ENCODE measurements around the gene SLC9B1.
A peak's percentile ranks its signal among the peaks of the same experiment; 100 is the strongest.

SLC9B1 gene, protein sequence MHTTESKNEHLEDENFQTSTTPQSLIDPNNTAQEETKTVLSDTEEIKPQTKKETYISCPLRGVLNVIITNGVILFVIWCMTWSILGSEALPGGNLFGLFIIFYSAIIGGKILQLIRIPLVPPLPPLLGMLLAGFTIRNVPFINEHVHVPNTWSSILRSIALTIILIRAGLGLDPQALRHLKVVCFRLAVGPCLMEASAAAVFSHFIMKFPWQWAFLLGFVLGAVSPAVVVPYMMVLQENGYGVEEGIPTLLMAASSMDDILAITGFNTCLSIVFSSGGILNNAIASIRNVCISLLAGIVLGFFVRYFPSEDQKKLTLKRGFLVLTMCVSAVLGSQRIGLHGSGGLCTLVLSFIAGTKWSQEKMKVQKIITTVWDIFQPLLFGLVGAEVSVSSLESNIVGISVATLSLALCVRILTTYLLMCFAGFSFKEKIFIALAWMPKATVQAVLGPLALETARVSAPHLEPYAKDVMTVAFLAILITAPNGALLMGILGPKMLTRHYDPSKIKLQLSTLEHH

DNA sequence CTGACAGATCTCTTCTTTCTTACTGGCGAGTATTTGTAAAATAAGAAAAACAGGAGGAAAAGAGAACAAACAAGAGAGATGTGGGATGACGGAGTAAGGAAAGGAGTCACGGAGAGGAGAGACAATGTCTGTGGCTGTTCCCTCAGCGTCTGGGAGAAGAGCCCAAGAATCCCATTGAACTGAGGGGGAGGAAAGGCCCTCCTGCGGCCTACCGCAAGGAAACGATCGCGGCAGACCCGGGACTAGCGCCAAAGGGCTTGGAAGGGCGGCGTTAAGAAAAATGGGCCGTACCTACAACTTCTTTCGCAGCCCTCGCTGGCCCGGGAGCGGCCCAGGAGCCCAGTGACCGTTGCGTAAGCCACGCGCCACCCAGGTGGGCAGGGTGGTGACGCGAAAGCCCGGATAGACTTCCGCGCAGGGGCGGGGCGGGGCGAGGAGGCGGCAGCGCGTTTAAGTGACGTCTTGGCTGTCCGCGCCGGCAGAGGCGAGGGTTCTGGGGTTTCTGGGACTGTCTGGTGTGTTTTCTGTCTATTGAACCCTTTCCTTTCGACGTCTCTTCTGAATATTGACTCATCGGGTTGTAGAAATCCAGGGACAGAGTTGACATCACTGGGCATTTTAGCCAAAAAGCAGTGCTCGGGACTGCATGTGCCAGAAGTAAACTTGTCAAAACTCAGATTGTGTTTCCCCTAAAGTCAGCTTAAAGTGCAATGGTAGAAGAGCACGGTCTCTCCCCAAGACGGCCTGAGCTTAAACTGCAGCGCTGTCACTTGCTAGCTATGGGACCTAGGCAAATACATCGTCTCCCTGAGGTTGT is at the start of gene SLC9B1:
SLC9B1 (minus strand) TSS at position 398 of the 817 bp plus-strand sequence. CDS start 27,994 bp downstream, outside the sequence.
- peak; percentile 94 for DNase-seq

DNA sequence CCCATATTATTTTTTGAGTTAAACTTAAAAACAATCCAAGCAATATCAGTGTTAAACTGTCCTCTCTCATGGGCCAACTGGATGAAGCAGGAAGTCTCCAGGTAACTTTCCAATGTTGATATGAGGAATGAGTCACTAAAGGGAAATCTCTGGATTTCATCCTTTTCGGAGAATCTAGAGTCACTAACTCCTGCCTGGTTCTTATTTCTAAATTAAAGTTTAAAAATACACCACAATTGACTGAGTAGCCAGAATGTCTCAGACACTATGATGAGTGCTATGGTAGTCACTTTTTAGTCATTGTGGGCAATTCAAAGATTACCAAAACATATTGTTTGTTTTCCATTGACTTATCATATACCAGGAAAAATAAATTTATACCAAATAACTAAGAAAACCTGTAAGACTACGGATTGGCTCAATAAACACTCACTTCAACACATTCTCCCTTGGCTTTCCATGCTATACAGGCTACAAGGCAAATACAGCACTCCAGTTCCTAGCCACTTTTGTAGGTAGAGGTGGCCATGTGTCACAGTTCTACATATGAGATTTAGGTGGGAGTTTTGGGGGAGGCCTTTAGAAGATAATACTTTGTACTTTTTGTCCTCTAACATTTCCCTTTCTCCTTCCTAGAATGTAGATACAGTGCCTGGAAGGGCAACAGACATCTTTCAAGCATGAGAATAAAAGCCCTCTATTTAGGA is 48.5 kb upstream of the SLC9B1 start:
- no peak for DNase-seq

DNA sequence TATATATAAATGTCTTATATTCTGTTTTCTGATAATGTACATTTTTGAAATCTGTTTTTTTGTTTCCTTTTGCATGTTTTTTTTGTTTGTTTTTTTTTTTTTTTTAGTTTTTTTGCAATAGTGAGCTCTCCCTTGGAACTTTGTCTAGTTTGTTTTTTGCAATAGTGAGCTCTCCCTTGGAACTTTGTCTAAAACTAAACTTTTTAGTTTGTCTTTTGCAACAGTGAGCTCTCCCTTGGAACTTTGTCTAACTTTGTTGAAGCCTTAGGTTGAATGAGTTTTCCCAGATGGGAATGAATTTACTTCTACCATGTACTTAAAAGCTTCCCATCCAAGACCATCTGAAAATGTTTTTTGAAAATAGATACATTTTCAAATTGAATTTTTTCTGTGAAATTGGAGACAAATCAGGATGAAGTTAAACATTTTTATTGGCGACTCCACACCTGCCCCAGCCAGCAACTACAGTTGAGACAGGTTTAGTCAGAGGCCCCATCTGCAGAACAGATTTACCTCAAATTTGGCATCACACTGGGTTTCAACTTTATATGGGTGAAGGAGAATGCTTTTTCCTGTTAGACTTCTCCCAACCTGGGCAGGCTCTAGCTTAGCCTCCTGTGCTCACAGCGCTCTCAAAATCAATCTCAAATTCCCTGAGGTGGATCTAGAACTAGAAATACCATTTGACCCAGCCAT is 41.1 kb upstream of the SLC9B1 start:
- no peak for DNase-seq

DNA sequence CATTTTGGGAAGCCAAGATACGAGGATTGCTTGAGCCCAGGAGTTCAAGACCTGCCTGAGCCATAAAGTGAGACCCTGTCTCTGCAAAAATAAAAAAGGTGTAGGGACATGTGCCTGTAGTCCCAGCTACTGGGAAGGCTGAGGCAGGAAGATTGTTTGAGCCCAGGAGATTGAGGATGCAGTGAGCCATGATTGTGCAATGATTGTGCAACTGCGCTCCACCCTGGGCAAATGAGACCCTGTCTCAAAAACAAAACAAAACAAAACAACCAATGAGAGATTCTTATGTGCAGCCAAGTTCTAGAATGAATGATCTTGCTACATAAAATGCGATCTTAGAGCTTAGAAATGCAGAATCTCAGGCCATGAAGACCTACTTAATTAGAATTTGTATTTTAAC is 34.5 kb upstream of the SLC9B1 start:
- DNase-seq, result no peak

DNA sequence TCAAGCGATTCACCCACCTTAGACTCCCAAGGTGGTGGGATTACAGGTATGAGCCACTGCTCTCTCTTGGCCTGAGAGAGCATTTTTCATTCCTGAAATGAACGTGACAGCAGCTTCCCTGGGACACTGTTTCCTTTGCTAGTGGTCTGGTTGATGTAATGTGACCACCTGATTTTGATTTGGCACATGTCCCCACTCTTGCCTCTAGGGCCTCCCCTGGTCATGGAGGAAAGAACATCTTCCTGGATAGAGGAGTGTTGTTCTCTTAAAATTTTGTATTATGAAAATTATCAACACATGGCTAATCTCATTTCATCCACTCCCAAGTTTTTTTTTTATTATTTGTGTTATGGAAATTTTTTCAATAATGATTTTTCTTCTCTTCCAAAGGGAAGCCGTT is 33.3 kb upstream of the SLC9B1 start:
- no peak for DNase-seq

DNA sequence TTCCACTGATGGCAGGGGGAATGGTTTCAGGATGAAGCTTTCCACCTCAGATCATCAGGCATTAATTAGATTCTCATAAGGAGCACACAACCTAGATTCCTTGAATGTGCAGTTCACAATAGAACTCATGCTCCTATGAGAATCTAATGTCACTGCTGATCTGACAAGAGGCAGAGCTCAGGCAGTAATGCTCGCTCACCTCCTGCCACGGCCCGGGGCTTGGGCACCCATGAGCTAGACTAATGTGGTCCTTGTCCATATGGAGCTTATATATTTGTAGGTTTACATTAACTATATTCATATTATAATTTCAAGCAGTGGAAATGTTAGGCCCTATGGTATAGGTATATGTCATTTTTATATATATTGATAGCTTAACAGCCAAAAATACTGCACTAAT is 32.6 kb upstream of the SLC9B1 start:
- DNase-seq, result no peak

DNA sequence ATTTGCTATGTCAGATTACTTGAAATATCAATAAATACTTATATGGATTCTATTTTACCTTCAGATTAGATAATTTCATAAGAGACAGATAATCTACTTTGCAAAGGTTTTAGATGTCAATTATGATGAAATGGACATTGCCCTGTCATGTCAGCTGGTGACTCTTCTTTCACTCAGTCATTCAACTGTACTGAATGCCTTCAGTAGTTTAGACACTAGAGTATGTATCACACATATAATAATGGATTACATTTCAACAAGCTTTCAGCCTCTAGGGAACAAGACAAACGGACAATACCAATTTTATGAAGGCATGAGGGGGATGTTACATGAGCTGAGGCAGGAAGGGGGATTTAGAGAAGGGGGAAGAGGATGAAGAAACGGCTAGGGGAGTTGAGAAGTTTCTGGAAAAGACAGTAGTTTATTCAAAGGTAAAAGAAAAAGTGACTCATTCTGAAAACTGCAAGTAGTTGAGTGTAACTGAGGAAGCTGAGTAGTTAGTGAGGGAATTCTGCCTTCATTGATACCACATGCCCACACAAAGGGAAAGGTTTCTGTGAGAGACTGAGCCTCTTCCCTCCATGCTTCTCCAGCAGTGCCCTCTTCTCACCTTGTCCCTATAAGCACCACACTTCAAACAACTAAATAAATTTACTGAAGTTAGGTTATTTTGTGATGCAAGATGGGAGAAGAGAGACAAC is 31.4 kb upstream of the SLC9B1 start:
- DNase-seq, result no peak

DNA sequence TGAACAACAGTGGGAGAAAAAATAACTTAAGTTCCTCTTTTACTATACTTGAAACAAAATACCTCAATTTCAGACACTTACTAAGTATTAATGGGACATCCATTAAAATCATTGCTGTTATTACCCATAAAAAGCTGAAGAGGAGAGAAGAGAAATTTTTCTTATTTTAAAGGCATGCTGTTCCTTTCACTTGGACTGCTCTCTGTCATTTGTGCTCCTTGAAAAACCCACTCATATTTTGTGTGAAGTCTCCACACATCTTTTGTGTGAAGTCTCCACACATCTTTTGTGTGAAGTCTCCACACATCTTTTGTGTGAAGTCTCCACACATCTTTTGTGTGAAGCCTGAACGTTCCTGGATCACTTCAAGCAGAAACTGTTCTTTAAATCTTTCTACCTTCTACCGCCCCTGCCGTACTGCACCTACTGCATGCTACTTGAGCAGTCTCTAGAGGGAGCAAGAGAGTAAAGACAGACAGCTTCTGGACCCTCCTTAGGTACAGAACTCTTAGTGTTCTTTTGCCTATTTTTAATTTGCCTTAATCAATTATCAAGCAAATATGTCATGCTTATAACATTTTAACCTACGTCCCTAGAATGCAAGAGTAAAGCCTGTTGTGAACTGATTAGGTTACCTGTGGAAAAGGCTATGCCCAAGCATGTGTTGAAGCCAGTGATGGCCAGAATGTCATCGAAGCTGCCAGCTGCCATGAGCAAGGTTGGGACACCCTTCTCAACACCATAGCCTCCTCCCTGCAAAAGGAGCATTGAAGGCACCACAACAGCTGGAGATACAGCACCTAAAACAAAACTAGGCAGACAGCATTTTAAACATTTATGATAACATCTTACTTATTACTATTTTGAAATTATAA is 27.1 kb upstream of the SLC9B1 start:
- peak; percentile 19 to 44 for DNase-seq

DNA sequence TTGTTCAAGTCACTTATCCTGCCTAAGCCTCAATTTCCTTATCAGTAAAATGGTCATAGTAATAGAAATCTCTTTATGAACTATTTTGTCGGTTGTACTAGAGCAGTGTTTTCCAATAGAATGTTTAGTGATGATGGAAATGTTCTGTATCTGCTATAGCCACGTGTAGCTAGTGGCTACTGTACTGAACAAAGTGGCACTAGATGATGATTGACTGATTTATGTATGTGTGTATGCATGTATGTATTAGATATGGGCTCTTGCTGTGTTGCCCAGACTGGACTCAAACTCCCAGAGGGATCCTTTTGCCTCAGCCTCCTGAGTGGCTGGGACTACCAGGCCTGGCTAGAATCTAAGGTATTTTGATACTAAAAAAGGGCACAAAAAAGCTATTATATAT is 24.7 kb upstream of the SLC9B1 start:
- DNase-seq, result no peak

DNA sequence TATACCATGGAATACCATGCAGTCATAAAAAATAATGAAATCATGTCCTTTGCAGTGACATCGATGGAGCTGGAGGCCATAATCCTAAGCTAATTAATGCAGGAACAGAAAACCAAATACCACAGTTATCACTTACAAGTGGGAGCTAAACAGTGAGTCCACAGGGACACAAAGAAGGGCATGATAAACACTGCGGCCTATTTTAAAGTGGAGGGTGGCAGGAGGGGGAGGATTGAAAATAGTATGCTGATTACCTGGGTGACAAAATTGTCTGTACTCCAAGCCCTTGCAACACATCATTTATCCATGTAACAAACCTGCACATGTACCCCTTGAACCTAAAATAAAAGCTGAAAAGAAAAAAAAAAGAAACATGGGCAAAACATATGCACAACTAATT is 16.7 kb upstream of the SLC9B1 start:
- DNase-seq, result no peak

DNA sequence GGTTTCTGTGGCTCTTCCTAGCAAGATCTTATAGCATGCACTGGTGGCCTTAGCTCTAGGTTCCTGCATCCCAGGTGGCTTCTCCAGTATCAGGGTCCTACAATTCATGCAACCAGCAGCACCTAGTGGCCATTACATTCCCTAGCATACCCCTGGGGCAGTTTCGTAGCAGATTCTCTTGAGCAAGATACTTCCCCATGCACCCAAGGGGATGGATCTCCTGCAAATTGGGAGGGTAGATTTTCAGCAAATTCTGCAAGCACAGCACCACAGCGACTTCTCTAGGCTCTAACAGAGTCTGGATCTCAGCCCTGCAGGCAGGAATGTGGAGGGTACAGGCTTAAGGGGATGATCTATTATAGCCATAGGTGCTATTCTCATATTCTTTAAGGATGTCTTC is 13.1 kb upstream of the SLC9B1 start:
- no peak for DNase-seq

DNA sequence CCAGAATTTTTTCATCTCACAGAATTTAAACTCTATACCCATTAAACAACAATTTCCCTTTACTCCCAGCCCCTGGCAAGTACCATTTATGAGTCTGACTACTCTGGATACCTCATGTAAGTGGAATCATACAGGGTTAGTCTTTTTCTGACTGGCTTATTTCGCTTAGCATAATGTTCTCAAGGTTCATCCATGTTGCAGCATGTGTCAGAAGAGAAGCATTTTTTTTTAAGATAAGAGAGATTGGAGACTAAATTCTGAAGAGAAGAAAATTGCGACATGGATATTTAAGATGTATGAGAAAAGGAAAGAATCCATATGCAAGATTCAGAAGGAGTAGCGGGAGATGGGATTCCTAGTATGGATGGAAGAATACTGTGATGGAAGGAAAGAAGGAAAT is 11.3 kb upstream of the SLC9B1 start:
- DNase-seq, result no peak

DNA sequence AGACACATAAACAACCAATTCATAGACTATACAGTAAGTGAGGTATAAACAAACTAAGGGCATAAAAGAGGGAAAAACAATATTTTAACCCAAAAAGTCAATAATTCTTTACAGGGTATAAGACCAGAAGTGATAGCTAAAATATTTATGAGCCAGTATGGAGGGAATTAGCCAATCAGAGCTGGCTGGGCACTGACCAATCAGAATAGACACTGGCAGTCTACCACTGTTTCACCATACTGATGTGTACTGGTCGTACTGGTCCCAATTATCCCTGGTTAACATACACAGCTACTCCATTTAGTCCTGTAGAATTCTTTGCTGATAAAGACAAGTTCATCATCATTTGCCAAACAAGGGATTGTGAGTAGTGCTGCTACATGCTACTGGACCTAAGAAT is 9.8 kb upstream of the SLC9B1 start:
- DNase-seq, result no peak

DNA sequence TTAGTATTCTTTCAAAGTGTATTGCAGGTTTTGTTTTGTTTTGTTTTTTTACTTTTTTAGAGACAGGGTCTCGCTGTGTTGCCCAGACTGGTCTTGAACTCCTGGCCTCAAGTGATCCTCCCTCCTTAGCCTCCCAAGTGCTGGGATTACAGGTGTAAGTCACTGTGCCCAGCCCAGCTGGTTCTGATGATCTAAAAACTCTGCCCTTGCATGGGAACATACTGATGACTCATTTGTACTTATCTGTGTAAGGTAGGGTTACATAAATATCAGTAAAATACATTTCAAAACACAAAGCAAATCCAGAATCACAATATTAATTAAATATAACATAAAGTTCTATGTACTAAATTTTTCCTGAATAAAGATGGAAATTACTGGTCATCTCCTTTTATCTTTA is 7.4 kb upstream of the SLC9B1 start:
- no peak for DNase-seq

DNA sequence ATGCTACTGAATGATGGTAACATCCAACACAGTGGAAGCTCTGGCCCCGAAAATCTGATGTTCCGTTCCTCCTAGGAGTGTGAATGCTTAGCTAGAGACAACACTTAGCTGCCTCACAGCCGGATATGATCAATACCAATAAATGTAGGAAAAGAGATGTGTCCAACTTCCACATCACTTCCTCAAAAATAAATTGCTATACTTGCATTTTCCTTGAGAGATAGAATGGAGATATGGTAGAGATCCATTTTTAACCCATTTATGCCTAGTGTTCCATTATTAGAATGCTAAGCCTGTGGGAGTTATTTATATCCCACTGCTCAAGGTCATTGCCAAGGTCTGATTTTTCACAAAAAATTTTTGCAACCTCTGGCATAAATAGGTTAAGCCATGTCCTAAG is 5.5 kb upstream of the SLC9B1 start:
- DNase-seq, result no peak

DNA sequence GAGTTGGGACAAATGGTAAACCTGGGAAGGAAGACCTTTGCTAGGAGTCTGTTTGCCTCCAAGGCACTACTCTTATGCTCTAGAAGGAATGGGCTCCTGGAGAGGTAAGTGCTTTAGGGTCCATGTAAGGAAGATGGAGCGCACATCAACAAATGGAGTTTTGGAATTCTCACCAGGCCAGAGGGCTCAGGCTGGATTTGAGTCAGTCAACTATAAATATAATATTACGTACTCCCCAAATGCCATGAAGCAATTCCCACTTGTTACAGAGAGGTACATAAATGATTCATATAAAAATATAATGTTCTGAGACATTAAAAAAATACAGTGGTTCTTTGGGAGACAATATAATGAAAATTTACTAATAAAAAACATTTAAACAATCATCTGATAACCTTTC is 1.6 kb upstream of the SLC9B1 start:
- DNase-seq, result no peak

DNA sequence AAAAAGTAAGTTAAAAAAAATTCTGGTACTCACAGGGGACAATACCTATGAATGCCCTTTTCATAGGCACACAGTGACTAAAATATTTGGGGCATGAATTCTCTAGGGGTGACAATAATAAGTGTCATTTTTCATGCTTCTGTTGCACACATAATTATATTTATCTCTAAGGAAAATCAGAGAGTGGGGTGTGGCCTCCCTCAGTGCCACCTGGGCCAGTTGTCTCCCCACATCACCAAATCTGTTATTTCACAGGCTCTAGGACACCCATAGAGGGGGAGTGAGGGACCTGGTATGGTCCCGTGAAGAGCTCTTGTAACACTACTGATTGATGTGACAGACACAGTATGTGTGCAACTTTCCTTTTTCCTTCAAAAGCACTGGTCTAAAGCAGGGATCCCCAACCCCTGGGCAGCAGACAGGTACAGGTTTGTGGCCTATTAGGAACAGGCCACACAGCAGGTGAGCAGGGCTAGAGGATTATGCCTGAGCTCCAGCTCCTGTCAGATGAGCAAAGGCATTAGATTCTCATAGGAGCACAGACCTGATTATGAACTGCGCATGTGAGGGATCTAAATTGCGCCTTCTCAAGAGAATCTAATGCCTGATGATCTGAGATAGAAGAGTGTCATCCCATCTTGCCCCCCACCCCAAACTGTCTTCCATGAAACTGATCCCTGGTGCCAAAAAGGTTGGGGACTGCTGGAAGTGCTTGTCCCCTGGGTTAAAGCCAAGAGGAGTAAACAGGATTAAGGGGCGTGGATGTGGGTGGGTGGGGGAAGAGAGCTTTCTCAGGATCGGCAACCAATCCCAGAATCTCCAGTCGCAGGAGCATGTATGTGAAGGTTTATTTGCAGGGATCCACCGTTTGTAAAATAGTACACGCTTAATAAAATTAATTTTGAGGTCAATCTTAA is 856 bp downstream of the SLC9B1 start:
- DNase-seq, result peak; percentile 4 to 6

DNA sequence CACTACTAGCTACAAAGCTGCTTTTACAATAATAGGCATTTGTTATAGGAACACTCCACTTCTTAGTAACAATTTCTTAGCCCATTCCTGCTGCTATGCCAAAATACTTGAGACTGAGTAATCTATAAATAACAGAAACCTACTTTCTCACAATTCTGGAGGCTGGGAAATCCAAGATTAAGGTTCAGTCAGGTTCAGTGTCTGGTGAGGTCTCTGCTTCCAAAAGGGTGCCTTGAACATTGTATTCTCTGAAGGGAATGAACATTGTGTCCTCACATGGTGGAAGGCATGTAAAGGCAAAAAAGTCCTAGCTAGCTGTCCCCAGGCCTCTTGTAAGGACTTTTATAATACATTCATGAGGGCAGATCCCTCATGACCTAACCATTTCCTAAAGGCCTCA is 7.0 kb downstream of the SLC9B1 start:
- DNase-seq, result no peak

DNA sequence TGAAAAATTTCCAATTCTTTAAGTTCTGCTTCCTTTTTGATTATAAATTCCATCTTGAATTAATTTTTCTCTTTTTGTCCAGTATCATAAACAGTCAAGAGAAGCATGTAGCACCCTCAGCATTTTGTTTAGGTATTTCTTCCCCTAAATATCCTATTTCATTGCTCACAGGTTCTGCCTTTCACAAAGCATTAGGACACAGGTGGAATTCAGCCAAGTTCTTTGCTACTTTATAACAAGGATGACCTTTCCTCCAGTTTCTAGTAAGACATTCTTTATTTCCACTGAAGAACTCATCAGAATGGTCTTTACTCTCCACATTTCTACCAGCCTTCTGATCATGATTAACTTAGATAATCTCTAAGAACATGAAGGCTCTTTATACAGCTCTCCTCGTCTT is 7.4 kb downstream of the SLC9B1 start:
- DNase-seq, result no peak

All from activated CD4-positive, alpha-beta T cell treated with anti-CD3 and anti-CD28 coated beads for 4 hours (primary cell).